Fibroblast of pulmonary artery (primary cell): ENCODE data around the gene TTLL11.

Experiments
- DNase-seq: peaks from one replicate; pipeline ENCODE4 v3.0.0-alpha.2; 2010; ENCODE audit warnings: low read depth
- H3K4me3 ChIP-seq: replicated peaks from 2 replicates; pipeline ENCODE4 v1.5.1; 2011; ENCODE audit warnings: low read depth, mild to moderate bottlenecking, control low read depth, low read length, moderate library complexity
- CTCF ChIP-seq: IDR thresholded peaks from 2 replicates; pipeline ENCODE4 v1.5.1; 2011; ENCODE audit warnings: mild to moderate bottlenecking, control low read depth, low read length, inconsistent platforms; ENCODE audit errors: missing control alignments

TTLL11 gene

GRCh38 chr9:121781701-121782464 lies 311.2 kb downstream of the TTLL11 start:
- no peak overlapping the region for H3K4me3 ChIP-seq
- no peak for TF ChIP-seq CTCF
- DNase-seq = no peak

GRCh38 chr9:121781145-121781548 lies 312.0 kb downstream of the TTLL11 start:
- no peak for DNase-seq
- TF ChIP-seq CTCF = no peak
- H3K4me3 ChIP-seq = no peak overlapping the region

GRCh38 chr9:121780177-121781040 lies 312.7 kb downstream of the TTLL11 start:
- no peak for DNase-seq
- H3K4me3 ChIP-seq = no peak overlapping the region
- no peak for TF ChIP-seq CTCF

GRCh38 chr9:121779381-121780117 lies 313.6 kb downstream of the TTLL11 start:
- H3K4me3 ChIP-seq = no peak overlapping the region
- peak; percentile 25 for DNase-seq
- TF ChIP-seq CTCF = no peak

- DNase-seq = peak; percentile 23
- no peak for TF ChIP-seq CTCF
- no peak overlapping the region for H3K4me3 ChIP-seq
Observed at GRCh38 chr9:121778252-121779225, 314.6 kb downstream of the TTLL11 start.
